Chondrocyte (in vitro differentiated cells): Measurements from ENCODE around the gene NOXO1. TPM values are rescaled to one million over a fixed set of nuclear protein-coding genes. Genes with fewer than 3 reads are reported as not detected.

ENCODE experiments used
- DNase-seq: peaks from one replicate; pipeline ENCODE4 v3.0.0; 2021; ENCODE audit warnings: mixed read lengths, low spot score
- H3K27ac Mint-ChIP-seq: one replicate; pipeline ENCODE4 v1.8.0; 2021; ENCODE audit warnings: mild to moderate bottlenecking, moderate library complexity, mixed read lengths; ENCODE audit not compliant: unreplicated experiment
- H3K27me3 Mint-ChIP-seq: 2 replicates; pipeline ENCODE4 v1.8.0; 2021; ENCODE audit warnings: low read depth, mixed read lengths
- H3K36me3 Mint-ChIP-seq: 2 replicates; pipeline ENCODE4 v1.8.0; 2021; ENCODE audit warnings: low read depth, mixed read lengths
- H3K4me1 Mint-ChIP-seq: 2 replicates; pipeline ENCODE4 v1.8.0; 2021; ENCODE audit warnings: low read depth, mild to moderate bottlenecking, mixed read lengths
- H3K4me3 Mint-ChIP-seq: one replicate; pipeline ENCODE4 v1.8.0; 2021; ENCODE audit warnings: mild to moderate bottlenecking, moderate library complexity, mixed read lengths; ENCODE audit not compliant: unreplicated experiment
- H3K9me3 Mint-ChIP-seq: 2 replicates; pipeline ENCODE4 v1.8.0; 2021; ENCODE audit warnings: low read depth, mixed read lengths
- CTCF ChIP-seq: fragments of 200-600 bp; sonication (generic); IDR thresholded peaks from 2 replicates; pipeline ENCODE4 v1.5.0; 2021; ENCODE audit warnings: antibody characterized with exemption, mild to moderate bottlenecking, moderate library complexity
- total RNA-seq: library from RNA; stranded (reverse); gene quantifications from 3 replicates; pipeline ENCODE4 v1.2.1, GENCODE V29; 2021

NOXO1 gene
- total RNA-seq, 1 donor from 2014 or later = 0.25 TPM

GRCh38 chr16:1953734-1954133, 27.5 kb downstream of the NOXO1 start:
- peak; percentile 85 for DNase-seq
- Mint-ChIP-seq H3K4me1 (no peaks in the 10 kb centered on the region), H3K27me3 (no peaks in the 10 kb centered on the region), H3K36me3 (no peaks in the 10 kb centered on the region), H3K27ac (no peak overlapping the region), H3K9me3 (no peaks in the 10 kb centered on the region), H3K4me3 (no peak overlapping the region)
- TF ChIP-seq CTCF = no peak

GRCh38 chr16:1950559-1950958, 30.7 kb downstream of the NOXO1 start:
- no peak overlapping the region for H3K27ac Mint-ChIP-seq
- no peaks in the 10 kb centered on the region for H3K9me3 Mint-ChIP-seq
- no peaks in the 10 kb centered on the region for H3K27me3 Mint-ChIP-seq
- H3K36me3 Mint-ChIP-seq = no peaks in the 10 kb centered on the region
- DNase-seq = no peak
- no peak overlapping the region for H3K4me3 Mint-ChIP-seq
- no peaks in the 10 kb centered on the region for H3K4me1 Mint-ChIP-seq
- TF ChIP-seq CTCF = no peak

- DNase-seq = no peak
- no peak overlapping the region for H3K27ac Mint-ChIP-seq
- no peak overlapping the region for H3K4me3 Mint-ChIP-seq
Measured at GRCh38 chr16:1950047-1950446, 31.2 kb downstream of the NOXO1 start.

GRCh38 chr16:1949507-1949906, 31.8 kb downstream of the NOXO1 start:
- Mint-ChIP-seq H3K9me3 (no peaks in the 10 kb centered on the region), H3K27ac (no peak overlapping the region), H3K4me3 (no peak overlapping the region), H3K4me1 (no peaks in the 10 kb centered on the region), H3K27me3 (no peaks in the 10 kb centered on the region), H3K36me3 (no peaks in the 10 kb centered on the region)
- DNase-seq = no peak
- no peak for TF ChIP-seq CTCF

More at GRCh38 chr16:1950047-1950446, 31.2 kb downstream of the NOXO1 start:
- Mint-ChIP-seq H3K9me3 (no peaks in the 10 kb centered on the region), H3K36me3 (no peaks in the 10 kb centered on the region), H3K27me3 (no peaks in the 10 kb centered on the region), H3K4me1 (no peaks in the 10 kb centered on the region)
- TF ChIP-seq CTCF = no peak

- H3K36me3 Mint-ChIP-seq = no peaks in the 10 kb centered on the region
Measured at GRCh38 chr16:1947369-1947670, 33.9 kb downstream of the NOXO1 start.

More at GRCh38 chr16:1947369-1947670, 33.9 kb downstream of the NOXO1 start:
- TF ChIP-seq CTCF = no peak
- Mint-ChIP-seq H3K9me3 (no peaks in the 10 kb centered on the region), H3K4me1 (peaks cover 8% of the 10 kb centered on the region), H3K4me3 (no peak overlapping the region), H3K27ac (no peak overlapping the region), H3K27me3 (no peaks in the 10 kb centered on the region)
- peak; percentile 79 for DNase-seq
